Lower leg skin (tissue), 4 donors: Measurements from ENCODE around the gene NPAS2. TPM values are rescaled to one million over a fixed set of nuclear protein-coding genes. Genes with fewer than 3 reads are reported as not detected.
A peak's percentile ranks its signal among the peaks of the same experiment; 100 is the strongest.

Experiments
- DNase-seq, 2 donors: peaks; one replicate each; pipeline ENCODE4 v3.0.0-alpha.2; 2019; ENCODE audit warnings: low spot score in 2 of 2
- H3K4me3 ChIP-seq: fragments of 200-600 bp; sonication (generic); 2 replicates; pipeline ENCODE4 v1.5.1; 2017; ENCODE audit warnings: mild to moderate bottlenecking, low read depth; ENCODE audit not compliant: poor library complexity, severe bottlenecking
- CTCF ChIP-seq, 3 donors: fragments of 450-650 bp; IDR thresholded peaks; one replicate each; pipeline ENCODE4 v1.5.1; 2016; ENCODE audit warnings: antibody characterized with exemption in 3 of 3, mild to moderate bottlenecking in 3 of 3, moderate library complexity in 2 of 3
- POLR2A ChIP-seq, 2 donors: fragments of 450-650 bp; IDR thresholded peaks; one replicate each; pipeline ENCODE4 v1.6.1; 2016 to 2017; ENCODE audit warnings: antibody characterized with exemption in 2 of 2, mild to moderate bottlenecking in 1 of 2, moderate library complexity in 1 of 2
- WGBS, 2 donors: methylation state at CpG; one replicate each; pipeline ENCODE4 v1.1.5; 2018; 5-methylcytosine and 5-hydroxymethylcytosine counted together
- intact Hi-C: fragments of 100-400 bp; cut with DNase I; formaldehyde crosslinking; loops from one replicate; pipeline ENCODE4 v1.15.0; 2023; ENCODE audit warnings: low total_unique reads
- total RNA-seq, 4 donors: library from RNA; depleted of rRNA; stranded (reverse); fragments of >200 nt; gene quantifications; one replicate each; pipeline ENCODE4 v1.1.0, GENCODE V29; 2016

The NPAS2 gene
- total RNA-seq, 4 donors from 2014 or later = 58.0 to 75.5 (median 62.1) TPM

GRCh38 chr2:100783987-100784386 lies 36.0 kb upstream of the NPAS2 start:
- intact Hi-C loops = no loop called here
- TF ChIP-seq CTCF (IDR thresholded peaks at IDR 0.05) = no peak
- no peak for TF ChIP-seq POLR2A (IDR thresholded peaks at IDR 0.05)
- H3K4me3 ChIP-seq = no peak overlapping the region
- 73 to 81% methylated on average over 3 of the region's 3 CpGs for WGBS, 2 donors
- DNase-seq = peak in 1 of 2 donors; percentile 9

- 90 to 93% methylated on average over 8 of the region's 8 CpGs for WGBS, 2 donors
- no peak for TF ChIP-seq POLR2A (IDR thresholded peaks at IDR 0.05)
- no peak for TF ChIP-seq CTCF (IDR thresholded peaks at IDR 0.05)
- no peak overlapping the region for H3K4me3 ChIP-seq
- intact Hi-C loops = no loop called here
- peak in 1 of 2 donors; percentile 39 for DNase-seq
Observed at GRCh38 chr2:100784681-100785080, 35.3 kb upstream of the NPAS2 start.

GRCh38 chr2:100785626-100786296 lies 34.2 kb upstream of the NPAS2 start:
- whole genome bisulfite sequencing, 2 donors = 44 to 46% methylated on average over 10 of the region's 10 CpGs
- intact Hi-C loops = no loop called here

GRCh38 chr2:100786297-100786658 lies 33.7 kb upstream of the NPAS2 start:
- DNase-seq = peak in 1 of 2 donors; percentile 69
- WGBS, 2 donors = 42 to 60% methylated on average over 7 of the region's 7 CpGs

More at GRCh38 chr2:100785626-100786296, 34.2 kb upstream of the NPAS2 start:
- TF ChIP-seq POLR2A (IDR thresholded peaks at IDR 0.05) (no peak), CTCF (IDR thresholded peaks at IDR 0.05) (no peak)
- no peak overlapping the region for H3K4me3 ChIP-seq
- DNase-seq = peak in 1 of 2 donors; percentile 79

GRCh38 chr2:100786985-100787384 lies 33.0 kb upstream of the NPAS2 start:
- no peak for TF ChIP-seq CTCF (IDR thresholded peaks at IDR 0.05)
- no peak for TF ChIP-seq POLR2A (IDR thresholded peaks at IDR 0.05)
- no peak for DNase-seq
- intact Hi-C loops = no loop called here
- 84 to 87% methylated on average over 2 of the region's 2 CpGs for WGBS, 2 donors
- H3K4me3 ChIP-seq = no peak overlapping the region

More at GRCh38 chr2:100786297-100786658, 33.7 kb upstream of the NPAS2 start:
- H3K4me3 ChIP-seq = no peak overlapping the region
- intact Hi-C loops = no loop called here
- no peak for TF ChIP-seq CTCF (IDR thresholded peaks at IDR 0.05)
- TF ChIP-seq POLR2A (IDR thresholded peaks at IDR 0.05) = no peak

- intact Hi-C loops = no loop called here
- no peak for DNase-seq
- TF ChIP-seq CTCF (IDR thresholded peaks at IDR 0.05) (no peak), POLR2A (IDR thresholded peaks at IDR 0.05) (no peak)
- 94 to 97% methylated on average over 3 of the region's 3 CpGs for WGBS, 2 donors
- no peak overlapping the region for H3K4me3 ChIP-seq
Observed at GRCh38 chr2:100789361-100789760, 30.6 kb upstream of the NPAS2 start.
